Pancreas (tissue), 10 donors: ENCODE measurements around the gene MYDGF. TPM values are rescaled to one million over a fixed set of nuclear protein-coding genes. Genes with fewer than 3 reads are reported as not detected.

ENCODE experiments used
- ATAC-seq, 4 donors: fragments of 200-7000 bp; cut with Tn5 transposase; one replicate each; pipeline versions ENCODE4 v1.8.0 to v1.9.1; 2020; ENCODE audit warnings: mild to moderate bottlenecking in 4 of 4, moderate library complexity in 4 of 4
- DNase-seq, 6 donors: peaks; one replicate each; pipeline ENCODE4 v3.0.0-alpha.2; 2020
- FAIRE-seq: peaks from 2 replicates; lab custom pipeline; 2012; peaks lifted over from hg19 to GRCh38; lab: Jason Lieb, UNC
- H3K27ac ChIP-seq, 4 donors: fragments of 200-600 bp; sonication (generic); 1 replicate in 3 of 4; 2 replicates in 1 of 4; pipeline versions ENCODE4 v1.5.0 to v1.8.0; 2020
- H3K27me3 ChIP-seq, 4 donors: fragments of 200-600 bp; one replicate each; pipeline ENCODE4 v1.8.0; 2021
- H3K36me3 ChIP-seq, 3 donors: fragments of 200-600 bp; sonication (generic) in 1 of 3; one replicate each; pipeline versions ENCODE4 v1.5.0 to v1.8.0; 2020 to 2021
- H3K4me1 ChIP-seq, 3 donors: fragments of 200-600 bp; one replicate each; pipeline ENCODE4 v1.8.0; 2021
- H3K4me3 ChIP-seq, 4 donors: fragments of 200-600 bp; sonication (generic) in 2 of 4; one replicate each; pipeline versions ENCODE4 v1.5.0 to v1.8.0; 2020 to 2021
- H3K9me3 ChIP-seq, 4 donors: fragments of 200-600 bp; one replicate each; pipeline ENCODE4 v1.8.0; 2021
- WGBS, 2 donors: extraction: QIAGEN DNeasy Blood & Tissue Kit; methylation state at CpG; one replicate each; pipeline ENCODE4 v1.1.7; 2013; 5-methylcytosine and 5-hydroxymethylcytosine counted together
- intact Hi-C, 3 donors: fragments of 100-400 bp; cut with DNase I; formaldehyde crosslinking; loops; one replicate each; pipeline versions ENCODE4 v1.11.1 to v1.14.2; 2022
- polyA plus RNA-seq, 2 donors: library from polyadenylated mRNA; stranded (reverse); fragments of 200-250 nt; gene quantifications; one replicate each; pipeline ENCODE4 v1.2.3, GENCODE V29; 2013
- total RNA-seq, 6 donors: library from RNA; stranded (reverse); fragmentation: NEBNext Ultra II Directional in 4 of 6; extraction: Animal tissue kit (Norgen Biotek cat#: 25700) in 4 of 6; gene quantifications; one replicate each; pipeline versions ENCODE4 v1.2.1 to v1.2.4, GENCODE V29; 2021 to 2023
- TF ChIP-seq, protein P1 (sequence below), 4 donors: fragments of 200-600 bp; sonication (generic) in 3 of 4; IDR thresholded peaks; one replicate each; pipeline versions ENCODE4 v1.5.0 to v1.8.0; 2021; ENCODE audit warnings: antibody characterized with exemption in 4 of 4
- donor health status: healthy with polysubstance abuse.
- donor health status: DM: no; HTN: no; CAD: no; lungs with moderate emphysema.
- donor health status: DM: no; HTN: no; CAD: no.
- donor health status: control.
- donor health status: control.
- donor health status: Bipolar disorder and iron deficiency.
- donor health status: DM: yes; HTN: yes; CAD: no.
- donor health status: DM: no; HTN: no; CAD: no.
- donor health status: DM: no; HTN: no; CAD: no.
- donor health status: DM: yes; HTN: yes; CAD: no.

Gene MYDGF
- total and polyA plus RNA-seq, 8 donors, result 50.3 to 102 (median 66.4) TPM

GRCh38 chr19:4702764-4703163 is 32.6 kb upstream of the MYDGF start:
- Histone ChIP-seq H3K27ac (no peak overlapping the region), H3K4me1 (peaks cover 4 to 9% (median 6%) of the 10 kb centered on the region in 3 donors), H3K27me3 (no peaks in the 10 kb centered on the region), H3K36me3 (peaks cover 8 to 41% (median 16%) of the 10 kb centered on the region in 3 donors), H3K4me3 (no peak overlapping the region), H3K9me3 (no peaks in the 10 kb centered on the region)
- intact Hi-C loops, result no loop called here
- 85 to 87% methylated on average over 11 of the region's 11 CpGs for WGBS, 2 donors
- FAIRE-seq (no peak), DNase-seq (no peak), ATAC-seq (no peak)
- TF ChIP-seq, protein P1, sequence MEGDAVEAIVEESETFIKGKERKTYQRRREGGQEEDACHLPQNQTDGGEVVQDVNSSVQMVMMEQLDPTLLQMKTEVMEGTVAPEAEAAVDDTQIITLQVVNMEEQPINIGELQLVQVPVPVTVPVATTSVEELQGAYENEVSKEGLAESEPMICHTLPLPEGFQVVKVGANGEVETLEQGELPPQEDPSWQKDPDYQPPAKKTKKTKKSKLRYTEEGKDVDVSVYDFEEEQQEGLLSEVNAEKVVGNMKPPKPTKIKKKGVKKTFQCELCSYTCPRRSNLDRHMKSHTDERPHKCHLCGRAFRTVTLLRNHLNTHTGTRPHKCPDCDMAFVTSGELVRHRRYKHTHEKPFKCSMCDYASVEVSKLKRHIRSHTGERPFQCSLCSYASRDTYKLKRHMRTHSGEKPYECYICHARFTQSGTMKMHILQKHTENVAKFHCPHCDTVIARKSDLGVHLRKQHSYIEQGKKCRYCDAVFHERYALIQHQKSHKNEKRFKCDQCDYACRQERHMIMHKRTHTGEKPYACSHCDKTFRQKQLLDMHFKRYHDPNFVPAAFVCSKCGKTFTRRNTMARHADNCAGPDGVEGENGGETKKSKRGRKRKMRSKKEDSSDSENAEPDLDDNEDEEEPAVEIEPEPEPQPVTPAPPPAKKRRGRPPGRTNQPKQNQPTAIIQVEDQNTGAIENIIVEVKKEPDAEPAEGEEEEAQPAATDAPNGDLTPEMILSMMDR (IDR thresholded peaks at IDR 0.05), result no peak

- H3K4me1 ChIP-seq, result peaks cover 0 to 7% (median 0%) of the 10 kb centered on the region in 3 donors
- no peak overlapping the region for H3K27ac ChIP-seq
- peak in 1 of 6 donors; percentile 39 for DNase-seq
- no peaks in the 10 kb centered on the region for H3K27me3 ChIP-seq
- TF ChIP-seq, protein P1 (IDR thresholded peaks at IDR 0.05), result no peak
- no peak for FAIRE-seq
- no peaks in the 10 kb centered on the region for H3K9me3 ChIP-seq
- no peak overlapping the region for H3K4me3 ChIP-seq
- intact Hi-C loops, result no loop called here
- WGBS, 2 donors, result 90 to 94% methylated on average over 8 of the region's 8 CpGs
- no peak for ATAC-seq
- H3K36me3 ChIP-seq, result peaks cover 8 to 51% (median 16%) of the 10 kb centered on the region in 3 donors
Observed at GRCh38 chr19:4701557-4701956, 31.4 kb upstream of the MYDGF start.

- Histone ChIP-seq H3K27me3 (no peaks in the 10 kb centered on the region), H3K4me1 (no peaks in the 10 kb centered on the region), H3K36me3 (peaks cover 8 to 58% (median 16%) of the 10 kb centered on the region in 3 donors), H3K9me3 (no peaks in the 10 kb centered on the region), H3K27ac (no peak overlapping the region), H3K4me3 (no peak overlapping the region)
- intact Hi-C loops, result no loop called here
- TF ChIP-seq, protein P1 (IDR thresholded peaks at IDR 0.05), result no peak
- WGBS, 2 donors, result 91 to 94% methylated on average over 11 of the region's 11 CpGs
- FAIRE-seq, result no peak
- ATAC-seq, result no peak
- DNase-seq, result peak in 1 of 6 donors; percentile 40
Observed at GRCh38 chr19:4700693-4700970, 30.5 kb upstream of the MYDGF start.

GRCh38 chr19:4699826-4700692 is 29.9 kb upstream of the MYDGF start:
- DNase-seq (peak in 1 of 6 donors; percentile 53), FAIRE-seq (no peak), ATAC-seq (no peak)
- TF ChIP-seq, protein P1 (IDR thresholded peaks at IDR 0.05), result no peak
- Histone ChIP-seq H3K27ac (no peak overlapping the region), H3K36me3 (peaks cover 8 to 64% (median 22%) of the 10 kb centered on the region in 3 donors), H3K9me3 (no peaks in the 10 kb centered on the region), H3K27me3 (no peaks in the 10 kb centered on the region), H3K4me1 (no peaks in the 10 kb centered on the region), H3K4me3 (no peak overlapping the region)
- intact Hi-C loops, result no loop called here
- WGBS, 2 donors, result 92 to 95% methylated on average over 33 of the region's 33 CpGs

DNA sequence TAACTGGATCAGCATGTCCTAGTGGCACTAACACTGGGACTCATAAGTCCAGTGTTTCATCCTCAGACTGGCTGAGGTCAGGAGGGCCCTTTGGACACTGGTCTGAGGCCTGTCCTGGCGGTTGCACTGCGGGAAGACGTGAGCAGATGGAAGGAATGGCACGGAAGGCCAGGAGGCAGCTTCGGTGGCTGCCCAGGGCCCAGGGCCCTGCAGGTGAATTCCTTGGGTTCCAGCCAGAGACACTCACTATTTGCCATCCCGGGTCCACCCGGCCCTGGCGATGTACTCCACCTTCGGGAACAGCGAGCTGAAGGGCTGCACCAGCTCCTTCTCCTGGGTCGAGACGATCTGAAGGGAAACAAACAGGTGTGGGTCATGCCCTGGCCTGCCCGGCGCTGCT is 27.2 kb upstream of the MYDGF start:
- H3K4me3 ChIP-seq, result no peak overlapping the region
- 93 to 94% methylated on average over 14 of the region's 14 CpGs for WGBS, 2 donors
- no peak for ATAC-seq
- intact Hi-C loops, result no loop called here
- H3K27ac ChIP-seq, result no peak overlapping the region
- H3K36me3 ChIP-seq, result peaks cover 14 to 77% (median 34%) of the 10 kb centered on the region in 3 donors
- FAIRE-seq, result no peak
- no peaks in the 10 kb centered on the region for H3K27me3 ChIP-seq
- no peaks in the 10 kb centered on the region for H3K4me1 ChIP-seq
- no peaks in the 10 kb centered on the region for H3K9me3 ChIP-seq
- DNase-seq, result no peak
- TF ChIP-seq, protein P1 (IDR thresholded peaks at IDR 0.05), result no peak
